Mesendoderm (in vitro differentiated cells): ENCODE measurements around the gene MTG1.
A peak's percentile ranks its signal among the peaks of the same experiment; 100 is the strongest.
"Not testable (repeated sequence)": the region's sequence is repeated elsewhere in the genome, so short reads cannot be mapped to it uniquely, and the experiment has no call there.

ENCODE experiments used
- DNase-seq: peaks from one replicate; pipeline ENCODE4 v3.0.0; 2013
- H2AK5ac ChIP-seq: 2 replicates; pipeline ENCODE4 v1.6.1; 2013; ENCODE audit warnings: low read length, inconsistent platforms
- H2BK120ac ChIP-seq: 2 replicates; pipeline ENCODE4 v1.6.1; 2013; ENCODE audit warnings: low read depth, mild to moderate bottlenecking, low read length, moderate library complexity, mixed read lengths
- H2BK15ac ChIP-seq: replicated peaks from 2 replicates; pipeline ENCODE4 v1.6.1; 2013; ENCODE audit warnings: low read depth, mild to moderate bottlenecking, moderate library complexity
- H2BK5ac ChIP-seq: 2 replicates; pipeline ENCODE4 v1.6.1; 2013; ENCODE audit warnings: low read length, inconsistent platforms
- H3K18ac ChIP-seq: 2 replicates; pipeline ENCODE4 v1.6.1; 2013; ENCODE audit warnings: mild to moderate bottlenecking, low read length, mixed read lengths
- H3K23ac ChIP-seq: one replicate; pipeline ENCODE4 v1.6.1; 2013; ENCODE audit warnings: low read length
- H3K27ac ChIP-seq: 2 replicates; pipeline ENCODE4 v1.5.1; 2013; ENCODE audit warnings: low read depth, mild to moderate bottlenecking, inconsistent platforms, low read length, moderate library complexity
- H3K27me3 ChIP-seq: 2 replicates; pipeline ENCODE4 v1.6.1; 2013; ENCODE audit warnings: low read length, control low read depth, mild to moderate bottlenecking, inconsistent platforms; ENCODE audit not compliant: insufficient read depth, poor library complexity
- H3K36me3 ChIP-seq: 2 replicates; pipeline ENCODE4 v1.6.1; 2013; ENCODE audit warnings: low read length, inconsistent platforms; ENCODE audit not compliant: control insufficient read depth, insufficient read depth
- H3K4ac ChIP-seq: one replicate; pipeline ENCODE4 v1.6.1; 2013; ENCODE audit warnings: low read depth, mild to moderate bottlenecking, low read length, moderate library complexity
- H3K4me1 ChIP-seq: 2 replicates; pipeline ENCODE4 v1.6.1; 2013; ENCODE audit warnings: low read depth, low read length, inconsistent platforms; ENCODE audit not compliant: control insufficient read depth
- H3K4me2 ChIP-seq: 2 replicates; pipeline ENCODE4 v1.6.1; 2013; ENCODE audit warnings: low read length
- H3K4me3 ChIP-seq: 2 replicates; pipeline ENCODE4 v1.5.1; 2013; ENCODE audit warnings: mild to moderate bottlenecking, low read length
- H3K56ac ChIP-seq: one replicate; pipeline ENCODE4 v1.6.1; 2013; ENCODE audit warnings: low read length
- H3K79me1 ChIP-seq: 2 replicates; pipeline ENCODE4 v1.6.1; 2013; ENCODE audit warnings: low read length, inconsistent platforms
- H3K79me2 ChIP-seq: 2 replicates; pipeline ENCODE4 v1.6.1; 2013; ENCODE audit warnings: mild to moderate bottlenecking, low read length; ENCODE audit not compliant: control insufficient read depth, insufficient read depth
- H3K9ac ChIP-seq: 2 replicates; pipeline ENCODE4 v1.6.1; 2013; ENCODE audit warnings: low read length, inconsistent platforms
- H4K5ac ChIP-seq: one replicate; pipeline ENCODE4 v1.6.1; 2013; ENCODE audit warnings: low read length
- H4K8ac ChIP-seq: one replicate; pipeline ENCODE4 v1.6.1; 2013; ENCODE audit warnings: low read depth, mild to moderate bottlenecking, control low read depth, low read length, moderate library complexity
- WGBS: extraction: QIAGEN DNeasy Blood & Tissue Kit; methylation state at CpG from one replicate; pipeline ENCODE4 v1.1.7; 2013; ENCODE audit warnings: low lambda C conversion rate, missing lambda C conversion rate; ENCODE audit not compliant: insufficient coverage; ENCODE audit errors: extremely low coverage; 5-methylcytosine and 5-hydroxymethylcytosine counted together

MTG1 gene

DNA sequence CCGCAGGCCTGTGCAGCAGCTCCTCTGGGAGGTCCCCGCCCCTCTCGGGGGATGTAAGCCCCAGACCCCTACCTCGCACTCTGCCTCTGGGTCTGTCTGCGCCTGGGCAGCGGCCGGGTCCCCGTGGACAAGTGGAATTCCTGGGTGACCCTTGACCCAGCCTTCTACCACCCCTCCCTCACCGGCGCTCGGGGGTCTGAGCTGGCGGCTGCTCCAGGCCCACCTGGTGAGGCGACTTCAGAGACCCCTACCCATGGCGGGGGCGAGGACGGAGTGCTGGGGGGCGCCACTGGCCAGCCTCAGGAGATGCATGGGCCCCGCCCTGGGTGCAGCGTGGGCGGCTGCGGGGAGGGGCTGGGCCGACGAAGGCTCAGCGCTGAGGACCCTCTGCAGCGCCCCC, 38.8 kb downstream of the MTG1 start:
- not testable (repeated sequence) for H3K27ac ChIP-seq, H2BK5ac ChIP-seq, H3K9ac ChIP-seq, H3K4me1 ChIP-seq, H3K4me3 ChIP-seq, H3K23ac ChIP-seq, H4K5ac ChIP-seq, H3K4me2 ChIP-seq, H3K79me1 ChIP-seq, DNase-seq, H3K18ac ChIP-seq, H3K36me3 ChIP-seq, H3K79me2 ChIP-seq, H3K27me3 ChIP-seq, H4K8ac ChIP-seq, H2AK5ac ChIP-seq, H3K56ac ChIP-seq, H3K4ac ChIP-seq, H2BK15ac ChIP-seq, H2BK120ac ChIP-seq
- no CpG with 5 or more reads among the region's 25 CpGs for WGBS

DNA sequence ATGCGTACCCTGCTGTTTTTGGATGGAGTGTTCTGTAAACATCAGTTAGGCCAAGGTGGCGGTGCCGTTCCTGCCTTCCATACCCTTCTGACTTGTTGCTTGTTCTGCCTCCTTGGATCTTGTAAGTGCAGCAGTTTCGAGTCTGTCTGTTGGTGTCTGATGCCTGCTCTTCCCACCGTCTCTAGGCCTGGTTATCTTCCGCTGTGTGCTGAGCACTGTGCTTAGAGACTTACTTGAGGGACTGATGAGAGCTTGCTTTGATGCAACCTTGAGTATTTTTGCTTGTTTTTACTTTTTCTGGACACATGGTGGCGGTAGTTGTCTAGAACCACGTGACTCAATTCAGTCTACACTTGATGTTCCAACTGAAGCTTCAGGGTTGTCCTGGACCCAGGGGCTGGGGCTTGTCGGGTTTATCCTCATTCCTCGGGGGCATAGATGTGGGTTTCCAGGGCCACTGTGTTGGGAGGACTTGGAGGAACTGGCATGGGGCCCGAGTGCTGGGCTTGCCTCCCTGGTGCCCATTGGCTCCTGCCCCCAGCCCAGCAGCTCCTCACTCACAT, 44.8 kb downstream of the MTG1 start:
- Histone ChIP-seq H3K9ac (no peak overlapping the region), H4K8ac (no peak overlapping the region), H3K4me3 (no peak overlapping the region), H3K27me3 (no peaks in the 10 kb centered on the region), H2AK5ac (no peak overlapping the region), H2BK120ac (no peak overlapping the region), H3K36me3 (no peaks in the 10 kb centered on the region), H3K4me1 (no peaks in the 10 kb centered on the region), H3K4me2 (no peak overlapping the region), H3K23ac (no peak overlapping the region), H3K79me2 (no peaks in the 10 kb centered on the region), H2BK15ac (no peak overlapping the region), H3K79me1 (no peaks in the 10 kb centered on the region), H4K5ac (no peak overlapping the region), H3K18ac (no peak overlapping the region), H3K4ac (no peak overlapping the region), H3K27ac (no peak overlapping the region), H2BK5ac (no peak overlapping the region), H3K56ac (no peak overlapping the region)
- WGBS, result no CpG with 5 or more reads among the region's 11 CpGs
- peak; percentile 8 for DNase-seq

DNA sequence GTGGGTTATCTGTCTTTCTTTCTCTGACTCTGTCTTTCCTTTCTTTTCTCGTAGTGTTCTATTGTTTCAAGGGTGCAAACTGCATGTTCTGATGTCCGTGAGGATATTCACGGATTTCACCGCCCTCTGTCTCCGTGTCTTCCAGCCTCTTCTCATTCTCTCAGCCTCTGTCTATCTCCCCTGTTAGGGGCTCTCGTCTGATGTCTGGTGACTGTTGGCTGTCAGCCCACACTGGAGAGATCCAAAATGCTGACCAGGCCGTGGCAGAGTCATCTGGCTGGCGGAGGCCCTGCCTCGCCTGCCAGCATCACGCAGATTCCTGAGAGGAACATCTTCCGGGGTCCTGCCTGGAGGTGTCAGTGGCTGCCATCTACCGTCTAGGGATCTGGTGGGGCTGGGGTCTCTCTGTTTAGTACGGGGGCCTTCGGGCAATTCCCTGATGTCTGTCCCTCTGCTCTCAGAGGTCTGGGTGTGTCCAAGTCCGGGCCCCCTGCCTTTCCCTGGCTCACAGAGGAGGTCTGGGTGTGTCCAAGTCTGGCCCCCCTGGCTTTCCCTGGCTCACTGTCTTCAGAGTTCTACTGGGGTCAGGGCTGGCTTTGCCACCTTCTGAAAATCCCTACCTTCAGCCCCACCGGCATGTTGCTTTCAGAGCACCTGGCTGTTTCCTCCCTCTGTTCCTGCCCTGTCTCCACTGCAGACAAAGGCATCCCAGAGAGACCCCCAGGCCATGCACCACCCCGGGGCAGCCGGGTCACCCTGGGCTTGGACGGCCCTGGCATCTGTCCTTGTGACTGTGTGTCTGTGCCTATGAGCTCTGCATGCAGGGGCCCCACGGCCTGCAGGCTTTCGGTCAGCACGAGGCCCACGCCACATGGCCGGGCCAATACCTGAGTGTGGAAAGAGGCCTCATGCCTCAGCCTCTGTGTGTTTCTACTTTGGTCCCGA, 45.8 kb downstream of the MTG1 start:
- no peaks in the 10 kb centered on the region for H3K4me1 ChIP-seq
- H2BK5ac ChIP-seq, result no peak overlapping the region
- H2BK120ac ChIP-seq, result no peak overlapping the region
- no peak overlapping the region for H2BK15ac ChIP-seq
- no CpG with 5 or more reads among the region's 25 CpGs for WGBS
- H3K4me2 ChIP-seq, result no peak overlapping the region
- no peak overlapping the region for H4K5ac ChIP-seq
- no peak overlapping the region for H3K27ac ChIP-seq
- no peak overlapping the region for H2AK5ac ChIP-seq
- H3K79me2 ChIP-seq, result no peaks in the 10 kb centered on the region
- H3K56ac ChIP-seq, result no peak overlapping the region
- H3K4me3 ChIP-seq, result no peak overlapping the region
- no peak overlapping the region for H3K4ac ChIP-seq
- no peaks in the 10 kb centered on the region for H3K27me3 ChIP-seq
- H3K79me1 ChIP-seq, result no peaks in the 10 kb centered on the region
- H4K8ac ChIP-seq, result no peak overlapping the region
- no peak overlapping the region for H3K23ac ChIP-seq
- H3K9ac ChIP-seq, result no peak overlapping the region
- no peak overlapping the region for H3K18ac ChIP-seq
- DNase-seq, result no peak
- H3K36me3 ChIP-seq, result no peaks in the 10 kb centered on the region

DNA sequence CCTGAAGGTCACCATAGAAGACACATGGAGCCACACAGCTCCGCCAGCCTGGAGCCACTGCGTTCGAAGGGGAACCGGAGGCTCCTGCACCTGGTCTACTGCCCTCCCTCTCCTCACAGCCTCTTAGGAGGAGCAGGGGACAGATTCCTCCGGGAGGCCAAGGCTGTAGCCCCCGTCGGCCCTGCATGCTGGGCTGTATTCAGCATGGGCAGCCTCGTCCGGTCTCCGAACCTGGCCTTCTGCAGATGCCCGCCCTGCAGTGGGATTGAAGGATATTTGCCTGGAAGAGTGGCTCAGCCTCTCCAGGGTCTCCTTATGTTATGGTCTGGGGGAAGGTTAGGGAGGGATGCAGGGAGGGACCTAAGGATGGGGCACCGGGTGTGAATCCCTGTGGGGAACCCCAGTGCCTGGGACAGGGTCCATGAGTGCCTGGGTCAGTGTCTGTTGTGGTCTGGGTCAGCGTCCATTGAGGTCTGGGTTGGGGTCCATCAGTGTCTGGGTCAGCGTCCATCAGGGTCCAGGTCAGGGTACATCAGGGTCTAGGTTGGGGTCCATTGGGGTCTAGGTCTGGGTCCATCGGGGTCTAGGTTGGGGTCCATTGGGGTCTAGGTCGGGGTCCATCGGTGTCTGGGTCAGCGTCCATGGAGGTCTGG, 46.8 kb downstream of the MTG1 start:
- no peak overlapping the region for H3K27ac ChIP-seq
- no CpG with 5 or more reads among the region's 18 CpGs for WGBS

DNA sequence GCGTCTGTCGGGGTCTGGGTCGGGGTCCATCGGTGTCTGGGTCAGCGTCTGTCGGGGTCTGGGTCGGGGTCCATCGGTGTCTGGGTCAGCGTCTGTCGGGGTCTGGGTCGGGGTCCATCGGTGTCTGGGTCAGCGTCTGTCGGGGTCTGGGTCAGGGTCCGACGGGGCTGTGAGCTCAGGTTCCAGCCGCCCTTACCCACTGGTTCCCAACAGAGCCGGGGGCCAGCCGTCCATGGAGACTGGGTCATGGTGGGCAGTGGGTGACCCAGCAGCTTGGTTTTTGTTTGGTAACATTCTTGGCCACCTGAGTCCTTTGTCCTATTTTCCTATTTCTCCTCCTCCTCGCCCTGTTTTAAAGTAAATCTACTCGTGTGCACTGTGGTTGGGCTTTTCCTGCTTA, 47.4 kb downstream of the MTG1 start:
- H3K27ac ChIP-seq, H3K23ac ChIP-seq, H4K5ac ChIP-seq, H3K4me1 ChIP-seq, H3K56ac ChIP-seq, DNase-seq, H3K18ac ChIP-seq, H2BK120ac ChIP-seq, H3K9ac ChIP-seq, H3K4me3 ChIP-seq, H2BK15ac ChIP-seq, H3K79me1 ChIP-seq, H3K27me3 ChIP-seq, H3K4me2 ChIP-seq, H2AK5ac ChIP-seq, H3K4ac ChIP-seq, H3K36me3 ChIP-seq, H4K8ac ChIP-seq, H3K79me2 ChIP-seq, H2BK5ac ChIP-seq: not testable (repeated sequence)
- WGBS, result no CpG with 5 or more reads among the region's 21 CpGs

More for the DNA sequence above, 46.8 kb downstream of the MTG1 start:
- Histone ChIP-seq H2BK120ac (no peak overlapping the region), H3K56ac (no peak overlapping the region), H3K18ac (no peak overlapping the region), H2BK15ac (no peak overlapping the region), H3K4me3 (no peak overlapping the region), H2AK5ac (no peak overlapping the region), H3K4me2 (no peak overlapping the region), H3K9ac (no peak overlapping the region), H3K23ac (no peak overlapping the region), H3K27me3 (no peaks in the 10 kb centered on the region), H4K5ac (no peak overlapping the region), H4K8ac (no peak overlapping the region), H2BK5ac (no peak overlapping the region), H3K4me1 (no peaks in the 10 kb centered on the region), H3K4ac (no peak overlapping the region), H3K79me2 (no peaks in the 10 kb centered on the region), H3K79me1 (no peaks in the 10 kb centered on the region), H3K36me3 (no peaks in the 10 kb centered on the region)
- no peak for DNase-seq
